ENCODE measurements around the gene RAP1B.

Gene RAP1B

GRCh38 chr12:68610370-68611093 lies at the start of gene RAP1B:
RAP1B (plus strand) TSS chr12:68610899; CDS start chr12:68648725, 37,826 bp downstream.
- peak; percentile 86 for DNase-seq

- no peak for DNase-seq
Observed at GRCh38 chr12:68561830-68562229, 48.9 kb upstream of the RAP1B start.

DNA sequence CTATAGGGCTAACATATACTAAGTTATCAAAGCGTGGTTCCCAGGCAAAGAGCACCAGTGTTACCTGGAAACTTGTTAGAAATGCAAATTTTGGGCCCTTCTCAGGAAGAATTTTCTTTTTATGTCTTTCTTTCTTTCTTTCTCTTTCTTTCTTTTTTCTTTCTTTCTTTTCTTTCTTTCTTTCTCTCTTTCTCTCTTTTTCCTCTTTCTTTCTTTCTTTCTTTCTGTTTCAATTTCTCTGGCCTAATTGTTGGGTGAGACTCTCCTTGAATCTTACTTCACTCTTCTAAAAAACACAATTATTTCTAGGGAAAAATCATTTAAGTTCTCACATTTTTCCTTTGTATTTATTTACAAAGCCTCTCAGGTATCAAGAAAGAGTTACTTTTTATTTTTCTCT lies 46.5 kb upstream of the RAP1B start:
- no peak for DNase-seq

DNA sequence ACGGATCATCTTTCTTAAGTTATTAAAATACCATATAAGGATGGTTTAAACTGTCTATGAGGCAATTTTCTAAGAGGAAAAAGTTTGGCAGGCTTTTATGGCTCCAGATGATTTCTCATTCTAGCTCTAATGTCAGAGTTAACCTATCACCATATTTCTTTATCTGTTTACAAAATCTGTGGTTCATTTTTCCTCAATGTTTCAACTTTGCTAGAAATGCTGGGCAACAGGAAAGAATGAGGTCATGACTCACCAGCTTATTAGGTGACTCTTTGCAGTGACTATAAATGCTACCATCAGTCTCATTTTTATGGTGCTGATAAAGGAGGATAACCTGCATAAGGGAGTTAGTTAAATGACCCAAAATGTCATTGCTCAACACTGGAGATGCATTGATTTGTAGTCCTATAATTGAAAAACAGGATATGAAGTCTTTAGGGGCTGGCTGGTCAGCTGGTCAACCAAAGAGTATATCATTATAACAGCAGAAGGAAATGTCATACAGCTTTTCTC lies 45.3 kb upstream of the RAP1B start:
- peak; percentile 24 for DNase-seq

GRCh38 chr12:68568922-68569569 lies 41.7 kb upstream of the RAP1B start:
- DNase-seq: no peak

- DNase-seq: no peak
Observed at GRCh38 chr12:68572661-68573060, 38.0 kb upstream of the RAP1B start.

DNA sequence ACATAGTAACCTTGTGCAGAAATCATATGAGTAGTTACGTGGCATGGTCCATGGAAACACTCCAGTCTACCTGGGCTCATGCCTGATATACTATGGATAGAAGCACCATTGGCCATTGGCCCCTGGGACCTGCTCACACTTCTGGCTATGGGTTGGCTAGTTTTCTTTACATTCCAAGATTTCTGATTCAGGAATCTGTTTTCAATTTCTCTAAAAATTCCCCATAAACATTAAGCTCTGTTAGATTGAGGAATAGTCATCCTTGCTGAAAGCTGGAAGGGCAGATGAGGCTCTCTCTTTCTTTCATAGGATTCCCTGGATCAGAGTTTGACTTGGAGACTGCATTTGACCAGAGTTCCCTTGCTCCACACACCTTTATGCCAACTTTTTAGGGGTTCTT lies 37.3 kb upstream of the RAP1B start:
- DNase-seq: no peak

DNA sequence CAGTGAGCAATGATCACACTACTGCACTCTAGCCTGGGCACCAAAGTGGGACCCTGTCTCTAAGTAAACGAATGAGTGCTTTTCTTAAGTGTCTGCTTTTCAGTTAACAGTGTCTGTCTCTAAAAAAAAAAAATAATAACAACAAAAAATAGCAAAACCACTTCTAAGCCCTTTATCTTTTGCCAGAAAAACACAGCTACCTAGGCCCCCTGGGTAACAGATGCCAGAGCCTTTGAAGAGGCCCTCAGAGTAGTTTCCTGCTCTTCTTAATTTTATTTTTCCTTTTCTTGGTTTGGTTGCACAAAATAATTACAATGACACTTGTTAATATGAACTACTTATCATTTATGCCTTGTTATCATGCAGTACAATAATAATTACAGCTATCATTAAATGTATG lies 32.8 kb upstream of the RAP1B start:
- no peak for DNase-seq

- no peak for DNase-seq
Observed at GRCh38 chr12:68578765-68579164, 31.9 kb upstream of the RAP1B start.

GRCh38 chr12:68579254-68579653 lies 31.4 kb upstream of the RAP1B start:
- DNase-seq: no peak

- no peak for DNase-seq
Observed at GRCh38 chr12:68580911-68581310, 29.8 kb upstream of the RAP1B start.

DNA sequence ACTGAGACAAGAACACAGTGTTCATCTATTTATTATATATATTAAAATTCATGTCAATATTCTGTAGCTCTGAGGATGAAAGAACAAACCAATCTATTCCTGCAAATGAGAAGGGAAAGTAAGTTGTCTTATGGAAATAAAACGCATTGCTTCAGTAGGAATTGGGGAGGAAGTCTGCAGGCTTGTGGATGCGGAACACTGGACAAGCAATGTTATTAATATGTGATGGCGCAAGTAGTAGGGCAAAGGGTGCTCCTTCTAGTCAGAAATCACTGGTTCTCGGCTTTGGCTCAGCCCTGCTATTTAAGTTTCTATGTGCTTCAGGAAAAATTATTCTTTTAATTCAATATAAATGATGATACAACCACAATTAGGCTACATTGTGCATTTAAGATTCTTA lies 28.8 kb upstream of the RAP1B start:
- DNase-seq: no peak

- DNase-seq: no peak
Observed at GRCh38 chr12:68585966-68586365, 24.7 kb upstream of the RAP1B start.

- DNase-seq: no peak
Observed at GRCh38 chr12:68587448-68587873, 23.2 kb upstream of the RAP1B start.

DNA sequence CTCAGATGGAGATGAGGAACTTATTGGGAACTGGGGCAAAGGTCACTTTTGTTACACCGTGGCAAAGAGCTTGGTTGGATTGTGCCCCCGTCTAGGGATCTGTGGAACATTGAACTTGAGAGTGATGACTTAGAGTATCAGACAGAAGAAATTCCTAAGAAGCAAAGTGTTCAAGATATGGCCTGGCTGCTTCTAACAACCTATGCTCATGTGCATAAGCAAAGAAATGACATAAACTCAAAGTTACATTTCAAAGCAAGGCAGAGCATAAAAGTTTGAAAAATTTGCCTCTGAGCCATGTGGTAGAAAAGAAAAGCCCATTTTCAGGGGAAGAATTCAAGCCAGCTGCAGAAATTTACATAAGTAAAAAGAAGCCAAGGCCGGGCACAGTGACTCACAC lies 21.5 kb upstream of the RAP1B start:
- no peak for DNase-seq

GRCh38 chr12:68591734-68592418 lies 18.8 kb upstream of the RAP1B start:
- DNase-seq: no peak

DNA sequence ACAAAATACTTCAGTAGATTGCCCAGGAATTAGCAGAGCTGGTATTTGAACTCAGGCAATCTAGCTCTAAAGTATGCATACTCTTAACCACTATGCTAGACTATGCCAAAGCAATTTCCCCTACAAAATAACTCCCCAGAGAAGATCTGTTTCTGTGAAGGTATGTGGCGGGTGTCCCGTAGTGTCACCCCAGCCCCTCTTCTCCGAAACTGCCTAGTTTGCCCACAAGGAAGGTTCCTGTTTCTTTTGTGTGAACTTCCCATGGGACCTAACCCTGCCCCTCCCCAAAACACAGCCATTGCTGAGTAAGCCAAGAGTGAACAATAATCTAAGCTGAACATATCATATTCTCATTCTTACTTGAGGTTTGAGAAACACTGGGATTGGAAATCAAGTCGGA lies 15.5 kb upstream of the RAP1B start:
- DNase-seq: no peak

- DNase-seq: no peak
Observed at GRCh38 chr12:68601767-68602166, 8.9 kb upstream of the RAP1B start.

DNA sequence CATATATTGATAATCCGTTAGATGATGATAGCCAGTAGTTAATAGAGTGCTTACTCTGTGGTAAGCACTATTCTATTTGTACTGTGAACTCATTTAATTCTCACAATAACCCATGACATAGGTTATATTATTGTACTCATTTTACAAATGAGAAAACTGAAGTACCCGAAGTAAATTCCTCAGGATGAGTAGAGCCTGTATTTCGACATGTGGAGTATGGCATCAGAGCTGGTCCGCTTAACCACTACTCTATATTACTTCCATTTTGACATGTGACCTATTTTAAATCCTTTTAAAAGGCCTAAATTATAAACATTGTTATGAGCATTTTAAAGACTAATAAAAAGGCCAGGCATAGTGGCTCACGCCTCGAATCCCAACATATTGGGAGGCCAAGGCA lies 8.0 kb upstream of the RAP1B start:
- DNase-seq: no peak

DNA sequence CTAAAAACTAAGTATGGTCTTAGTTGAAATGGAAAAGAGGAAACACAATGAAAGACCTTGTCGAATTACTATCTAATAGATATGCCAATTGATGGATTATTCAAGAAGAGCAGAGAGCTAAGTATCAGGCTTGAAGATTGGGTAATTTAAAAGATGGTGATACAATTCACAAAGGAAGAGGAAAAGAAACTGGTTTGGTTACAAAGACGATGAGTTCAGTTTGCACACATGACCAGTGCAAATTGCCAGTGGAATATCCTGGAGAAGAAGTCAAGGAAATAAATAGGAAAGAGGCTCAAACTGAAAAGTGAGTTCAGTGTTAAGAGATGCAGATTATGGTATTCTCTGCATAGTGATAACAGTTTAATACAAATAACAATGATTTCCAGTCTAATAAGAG lies 2.5 kb upstream of the RAP1B start:
- no peak for DNase-seq

DNA sequence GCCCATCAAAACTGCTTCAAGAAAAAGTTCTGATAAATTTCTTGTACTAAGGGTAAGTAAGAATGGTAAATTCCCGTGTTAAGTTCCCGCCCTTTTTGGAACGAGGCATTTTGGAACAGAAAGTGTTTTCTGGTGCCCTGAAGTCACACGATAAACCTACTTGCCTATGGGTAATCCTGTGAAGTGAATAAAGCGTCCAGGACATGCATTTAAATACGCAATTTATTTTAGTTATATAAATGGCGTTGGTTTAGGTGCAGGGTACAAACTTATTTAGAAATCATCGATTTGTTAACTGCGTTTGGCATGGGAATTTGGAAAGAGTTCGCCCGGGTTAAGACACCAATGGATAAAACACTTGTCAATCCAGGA lies 715 bp upstream of the RAP1B start:
- peak; percentile 40 for DNase-seq

DNA sequence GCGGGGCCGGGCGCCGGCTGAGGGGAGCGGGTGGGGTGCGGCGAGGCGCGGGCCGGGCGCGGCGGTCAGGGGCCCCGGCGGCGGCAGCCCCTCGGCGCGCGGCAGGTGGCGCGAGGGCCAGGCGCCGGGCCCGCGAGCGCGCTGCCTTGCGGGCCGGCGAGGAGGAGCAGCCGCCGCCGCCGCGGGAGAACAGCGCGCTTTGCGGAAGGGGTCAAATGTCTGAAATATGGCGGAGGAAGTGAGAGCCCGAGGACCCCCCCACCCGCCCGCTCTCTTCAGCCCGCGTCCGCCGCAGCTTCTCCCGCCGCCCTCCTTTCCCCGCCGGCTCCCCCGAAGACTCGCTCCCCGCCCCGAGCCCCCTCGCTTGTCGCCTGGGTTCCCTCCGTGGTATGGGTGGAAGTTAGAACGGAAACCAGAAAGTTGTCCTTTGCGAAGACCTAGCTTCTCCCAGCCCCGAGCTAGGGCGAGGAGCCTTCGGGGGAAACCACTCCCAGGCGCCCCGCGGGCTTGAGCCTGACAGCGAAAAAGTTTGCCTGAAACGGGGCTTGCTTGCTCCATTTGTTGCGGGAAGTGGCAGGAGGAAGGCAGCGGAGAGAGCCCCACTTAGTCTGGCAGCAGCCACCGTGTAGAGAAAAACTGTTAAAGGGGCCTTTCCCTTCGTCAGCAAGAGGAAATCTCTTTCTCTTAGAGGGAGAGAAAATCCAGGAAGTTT lies 551 bp downstream of the RAP1B start:
- peak; percentile 59 for DNase-seq

- no peak for DNase-seq
Observed at GRCh38 chr12:68611806-68612160, 1.1 kb downstream of the RAP1B start.
